GM12878 (cell line): ENCODE measurements around the gene HERPUD1.

Source experiments
- CHD1 ChIP-seq: IDR thresholded peaks from 2 replicates; pipeline ENCODE4 v1.6.1; 2012; ENCODE audit warnings: low read depth, low read length, improper control_type of control experiment
- CHD4 ChIP-seq: fragments of 200-600 bp; sonication (generic); IDR thresholded peaks from 2 replicates; pipeline ENCODE4 v1.6.1; 2016; ENCODE audit warnings: mild to moderate bottlenecking
- CREB1 ChIP-seq: IDR thresholded peaks from 2 replicates; pipeline ENCODE4 v1.6.1; 2012; ENCODE audit warnings: low read depth, mild to moderate bottlenecking, inconsistent platforms
- EZH2 ChIP-seq: IDR thresholded peaks from 2 replicates; pipeline ENCODE4 v1.6.1; 2012; ENCODE audit warnings: low read depth, mild to moderate bottlenecking, control low read depth, inconsistent platforms, low read length, borderline replicate concordance; ENCODE audit not compliant: control insufficient read depth
- HCFC1 ChIP-seq: fragments of 150-350 bp; IDR thresholded peaks from 2 replicates; pipeline ENCODE4 v1.6.1; 2014; ENCODE audit warnings: low read length
- JUND ChIP-seq: IDR thresholded peaks from 2 replicates; pipeline ENCODE4 v1.6.1; 2012; ENCODE audit warnings: low read depth, mild to moderate bottlenecking, low read length, improper control_type of control experiment, moderate library complexity
- NFIC ChIP-seq: IDR thresholded peaks from 2 replicates; pipeline ENCODE4 v1.6.1; 2012; ENCODE audit warnings: low read depth, mild to moderate bottlenecking, inconsistent platforms, low read length, moderate library complexity
- TF ChIP-seq, protein P1 (sequence below): IDR thresholded peaks from 2 replicates; pipeline ENCODE4 v1.6.1; 2012; ENCODE audit warnings: low read depth, low read length, improper control_type of control experiment
- TF ChIP-seq, protein P2 (sequence below), 3 experiments: IDR thresholded peaks in 2 of 3; conservative IDR thresholded peaks in 1 of 3; 2 replicates each; pipeline ENCODE4 v1.5.1; 2011; ENCODE audit warnings: low read depth in 3 of 3, low read length in 3 of 3, mild to moderate bottlenecking in 3 of 3, control low read depth in 2 of 3, moderate library complexity in 2 of 3, inconsistent platforms in 1 of 3, mixed read lengths in 1 of 3; ENCODE audit not compliant: control insufficient read depth in 2 of 3, insufficient read depth in 1 of 3; ENCODE audit errors: extremely low read depth in 1 of 3

DNA sequence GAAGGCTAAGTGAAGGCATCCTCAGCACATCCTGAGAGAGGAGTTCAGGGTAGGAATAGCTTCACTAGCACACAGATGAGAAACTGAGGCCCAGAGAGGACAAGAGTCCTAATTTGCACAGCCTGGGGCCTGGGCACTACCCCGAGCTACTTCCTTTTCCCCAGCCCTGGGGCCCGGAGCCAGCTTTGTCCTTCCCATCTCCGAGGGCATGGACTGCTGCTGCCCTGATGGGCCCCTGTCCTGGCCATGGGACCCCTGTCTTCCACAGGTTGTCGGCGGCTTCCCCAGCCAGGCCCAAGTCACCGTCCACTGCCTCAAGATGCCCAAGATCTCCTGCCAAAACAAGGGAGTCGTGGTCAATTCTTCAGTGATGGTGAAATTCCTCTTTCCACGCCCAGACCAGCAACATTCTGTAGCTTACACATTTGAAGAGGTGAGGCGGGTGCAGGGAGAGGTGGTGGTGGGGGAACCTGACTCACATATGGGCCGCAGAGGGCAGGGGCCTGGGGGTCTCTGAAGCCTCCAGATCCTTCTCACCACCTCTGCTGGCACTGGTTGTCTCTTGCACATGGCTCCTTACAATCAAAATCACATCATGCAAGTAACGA is 46.0 kb downstream of the HERPUD1 start:
- TF ChIP-seq, protein P1, sequence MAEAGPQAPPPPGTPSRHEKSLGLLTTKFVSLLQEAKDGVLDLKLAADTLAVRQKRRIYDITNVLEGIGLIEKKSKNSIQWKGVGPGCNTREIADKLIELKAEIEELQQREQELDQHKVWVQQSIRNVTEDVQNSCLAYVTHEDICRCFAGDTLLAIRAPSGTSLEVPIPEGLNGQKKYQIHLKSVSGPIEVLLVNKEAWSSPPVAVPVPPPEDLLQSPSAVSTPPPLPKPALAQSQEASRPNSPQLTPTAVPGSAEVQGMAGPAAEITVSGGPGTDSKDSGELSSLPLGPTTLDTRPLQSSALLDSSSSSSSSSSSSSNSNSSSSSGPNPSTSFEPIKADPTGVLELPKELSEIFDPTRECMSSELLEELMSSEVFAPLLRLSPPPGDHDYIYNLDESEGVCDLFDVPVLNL, result no peak
- TF ChIP-seq, protein P2, sequence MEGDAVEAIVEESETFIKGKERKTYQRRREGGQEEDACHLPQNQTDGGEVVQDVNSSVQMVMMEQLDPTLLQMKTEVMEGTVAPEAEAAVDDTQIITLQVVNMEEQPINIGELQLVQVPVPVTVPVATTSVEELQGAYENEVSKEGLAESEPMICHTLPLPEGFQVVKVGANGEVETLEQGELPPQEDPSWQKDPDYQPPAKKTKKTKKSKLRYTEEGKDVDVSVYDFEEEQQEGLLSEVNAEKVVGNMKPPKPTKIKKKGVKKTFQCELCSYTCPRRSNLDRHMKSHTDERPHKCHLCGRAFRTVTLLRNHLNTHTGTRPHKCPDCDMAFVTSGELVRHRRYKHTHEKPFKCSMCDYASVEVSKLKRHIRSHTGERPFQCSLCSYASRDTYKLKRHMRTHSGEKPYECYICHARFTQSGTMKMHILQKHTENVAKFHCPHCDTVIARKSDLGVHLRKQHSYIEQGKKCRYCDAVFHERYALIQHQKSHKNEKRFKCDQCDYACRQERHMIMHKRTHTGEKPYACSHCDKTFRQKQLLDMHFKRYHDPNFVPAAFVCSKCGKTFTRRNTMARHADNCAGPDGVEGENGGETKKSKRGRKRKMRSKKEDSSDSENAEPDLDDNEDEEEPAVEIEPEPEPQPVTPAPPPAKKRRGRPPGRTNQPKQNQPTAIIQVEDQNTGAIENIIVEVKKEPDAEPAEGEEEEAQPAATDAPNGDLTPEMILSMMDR (IDR thresholded peaks at IDR 0.05 in 2 of 3, conservative IDR thresholded peaks at IDR 0.05 in 1 of 3; ENCODE audit: control insufficient read depth in 2 of 3, extremely low read depth in 1 of 3, insufficient read depth in 1 of 3, low read depth in 3 of 3, low read length in 3 of 3), result no peak
- no peak for TF ChIP-seq JUND
- no peak for TF ChIP-seq HCFC1
- no peak for TF ChIP-seq EZH2
- TF ChIP-seq CHD4, result no peak
- TF ChIP-seq NFIC, result no peak
- no peak for TF ChIP-seq CHD1
- no peak for TF ChIP-seq CREB1
